Esophagus squamous epithelium (tissue), 4 donors: Measurements from ENCODE around the gene SYT12.

Source experiments
- CTCF ChIP-seq, 6 experiments: fragments of 450-650 bp in 4 of 6; fragments of 200-600 bp in 2 of 6; sonication (generic) in 2 of 6; IDR thresholded peaks; one replicate each; pipeline ENCODE4 v1.5.1; 2016 to 2019; ENCODE audit warnings: antibody characterized with exemption in 6 of 6, mild to moderate bottlenecking in 4 of 6, moderate library complexity in 4 of 6
- POLR2A ChIP-seq, 4 donors: fragments of 450-650 bp; IDR thresholded peaks; one replicate each; pipeline ENCODE4 v1.6.1; 2017; ENCODE audit warnings: antibody characterized with exemption in 4 of 4, mild to moderate bottlenecking in 4 of 4, moderate library complexity in 3 of 4

GRCh38 chr11:67073908-67074307 lies 51.0 kb downstream of the SYT12 start:
- TF ChIP-seq CTCF (IDR thresholded peaks at IDR 0.05): no peak
- TF ChIP-seq POLR2A (IDR thresholded peaks at IDR 0.05): no peak
